PFSK-1 (cell line): Measurements from ENCODE around the gene UNC93B1.

Experiments used
- POLR2AphosphoS5 ChIP-seq: IDR thresholded peaks from 2 replicates; pipeline ENCODE4 v1.6.1; 2012; ENCODE audit warnings: low read depth, mild to moderate bottlenecking, control low read depth, low read length, moderate library complexity
- SIN3A ChIP-seq: IDR thresholded peaks from 2 replicates; pipeline ENCODE4 v1.6.1; 2012; ENCODE audit warnings: mild to moderate bottlenecking, low read length, moderate library complexity, borderline replicate concordance; ENCODE audit not compliant: insufficient read depth
- TAF1 ChIP-seq: IDR thresholded peaks from 2 replicates; pipeline ENCODE4 v1.6.1; 2012; ENCODE audit warnings: low read length, control low read depth, borderline replicate concordance; ENCODE audit not compliant: insufficient read depth
- TF ChIP-seq, protein P1 (sequence below), 2 experiments: IDR thresholded peaks; 2 replicates each; pipeline versions ENCODE4 v1.6.1 to v1.8.0; 2011 to 2012; ENCODE audit warnings: low read depth in 2 of 2, low read length in 2 of 2, control low read depth in 1 of 2, inconsistent platforms in 1 of 2, mild to moderate bottlenecking in 1 of 2, moderate library complexity in 1 of 2; ENCODE audit not compliant: insufficient read depth in 1 of 2

- TF ChIP-seq POLR2AphosphoS5 (no peak), SIN3A (no peak), TAF1 (no peak)
- TF ChIP-seq, protein P1, sequence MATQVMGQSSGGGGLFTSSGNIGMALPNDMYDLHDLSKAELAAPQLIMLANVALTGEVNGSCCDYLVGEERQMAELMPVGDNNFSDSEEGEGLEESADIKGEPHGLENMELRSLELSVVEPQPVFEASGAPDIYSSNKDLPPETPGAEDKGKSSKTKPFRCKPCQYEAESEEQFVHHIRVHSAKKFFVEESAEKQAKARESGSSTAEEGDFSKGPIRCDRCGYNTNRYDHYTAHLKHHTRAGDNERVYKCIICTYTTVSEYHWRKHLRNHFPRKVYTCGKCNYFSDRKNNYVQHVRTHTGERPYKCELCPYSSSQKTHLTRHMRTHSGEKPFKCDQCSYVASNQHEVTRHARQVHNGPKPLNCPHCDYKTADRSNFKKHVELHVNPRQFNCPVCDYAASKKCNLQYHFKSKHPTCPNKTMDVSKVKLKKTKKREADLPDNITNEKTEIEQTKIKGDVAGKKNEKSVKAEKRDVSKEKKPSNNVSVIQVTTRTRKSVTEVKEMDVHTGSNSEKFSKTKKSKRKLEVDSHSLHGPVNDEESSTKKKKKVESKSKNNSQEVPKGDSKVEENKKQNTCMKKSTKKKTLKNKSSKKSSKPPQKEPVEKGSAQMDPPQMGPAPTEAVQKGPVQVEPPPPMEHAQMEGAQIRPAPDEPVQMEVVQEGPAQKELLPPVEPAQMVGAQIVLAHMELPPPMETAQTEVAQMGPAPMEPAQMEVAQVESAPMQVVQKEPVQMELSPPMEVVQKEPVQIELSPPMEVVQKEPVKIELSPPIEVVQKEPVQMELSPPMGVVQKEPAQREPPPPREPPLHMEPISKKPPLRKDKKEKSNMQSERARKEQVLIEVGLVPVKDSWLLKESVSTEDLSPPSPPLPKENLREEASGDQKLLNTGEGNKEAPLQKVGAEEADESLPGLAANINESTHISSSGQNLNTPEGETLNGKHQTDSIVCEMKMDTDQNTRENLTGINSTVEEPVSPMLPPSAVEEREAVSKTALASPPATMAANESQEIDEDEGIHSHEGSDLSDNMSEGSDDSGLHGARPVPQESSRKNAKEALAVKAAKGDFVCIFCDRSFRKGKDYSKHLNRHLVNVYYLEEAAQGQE (IDR thresholded peaks at IDR 0.05; ENCODE audit: insufficient read depth in 1 of 2, low read depth in 2 of 2, low read length in 2 of 2): no peak
Measured at GRCh38 chr11:68004551-68005335, 846 bp upstream of the UNC93B1 start.
